Measurements from ENCODE around the gene SEMA4D. TPM values are rescaled to one million over a fixed set of nuclear protein-coding genes. Genes with fewer than 3 reads are reported as not detected.
A peak's percentile ranks its signal among the peaks of the same experiment; 100 is the strongest.

Gene SEMA4D
- total and polyA plus RNA-seq, 10 donors: 23.0 to 193 (median 157) TPM

- DNase-seq: peak; percentile 74
- Histone ChIP-seq H3K4me1 (peaks cover 13 to 99% (median 41%) of the 10 kb centered on the region in 6 donors), H3K36me3 (peaks cover 3 to 77% (median 63%) of the 10 kb centered on the region in 6 donors), H3K4me3 (no peak overlapping the region), H3K27ac (peak overlapping the region in 4 of 8 donors; percentile 58 to 87 (median 80)), H3K27me3 (replicated peaks in 1 of 7) (no peaks in the 10 kb centered on the region), H3K9me3 (no peaks in the 10 kb centered on the region)
- intact Hi-C loops (cut with DNase I; ENCODE audit: low total_unique reads): no loop called here
- TF ChIP-seq POLR2A (IDR thresholded peaks at IDR 0.05) (no peak), POLR2AphosphoS5 (IDR thresholded peaks at IDR 0.05) (peak in 2 of 3 donors; percentile 3 to 62), CTCF (IDR thresholded peaks at IDR 0.05 in 8 of 11, conservative IDR thresholded peaks at IDR 0.05 in 3 of 11) (no peak)
- WGBS, 5 donors: 90 to 98% (median 96%) methylated on average over 14 to 21 of the region's 21 CpGs
Observed at GRCh38 chr9:89378541-89378940, 119.4 kb downstream of the SEMA4D start.

DNA sequence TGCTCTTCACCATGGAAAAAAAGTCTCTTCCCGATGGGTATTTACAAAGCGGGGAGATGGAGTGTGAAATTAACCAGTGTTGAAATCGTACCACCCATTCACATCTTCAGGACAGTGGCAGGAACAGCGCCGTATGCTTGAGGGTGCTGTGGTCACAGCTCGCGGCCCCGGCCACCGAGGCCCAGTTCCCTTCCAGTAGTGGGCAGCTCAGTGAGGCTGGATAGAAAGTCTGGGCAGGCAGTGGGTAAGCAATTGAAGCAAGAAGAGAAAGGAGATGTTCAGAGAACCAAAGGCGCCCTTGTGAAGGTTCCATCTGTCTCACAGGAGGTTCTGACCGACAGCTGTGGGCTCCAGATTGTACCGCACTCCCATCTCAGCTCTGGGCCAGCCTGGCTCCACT is 120.5 kb downstream of the SEMA4D start:
- DNase-seq: peak; percentile 64
- intact Hi-C loops (cut with DNase I; ENCODE audit: low total_unique reads): no loop called here
- Histone ChIP-seq H3K27me3 (replicated peaks in 1 of 7) (no peaks in the 10 kb centered on the region), H3K36me3 (peaks cover 2 to 65% (median 53%) of the 10 kb centered on the region in 6 donors), H3K9me3 (no peaks in the 10 kb centered on the region), H3K27ac (peak overlapping the region in 2 of 8 donors; percentile 4 to 86), H3K4me1 (peaks cover 13 to 97% (median 40%) of the 10 kb centered on the region in 6 donors), H3K4me3 (no peak overlapping the region)
- no peak for TF ChIP-seq CTCF (IDR thresholded peaks at IDR 0.05 in 8 of 11, conservative IDR thresholded peaks at IDR 0.05 in 3 of 11)
- WGBS, 5 donors: 73 to 91% (median 82%) methylated on average over 12 of the region's 12 CpGs

DNA sequence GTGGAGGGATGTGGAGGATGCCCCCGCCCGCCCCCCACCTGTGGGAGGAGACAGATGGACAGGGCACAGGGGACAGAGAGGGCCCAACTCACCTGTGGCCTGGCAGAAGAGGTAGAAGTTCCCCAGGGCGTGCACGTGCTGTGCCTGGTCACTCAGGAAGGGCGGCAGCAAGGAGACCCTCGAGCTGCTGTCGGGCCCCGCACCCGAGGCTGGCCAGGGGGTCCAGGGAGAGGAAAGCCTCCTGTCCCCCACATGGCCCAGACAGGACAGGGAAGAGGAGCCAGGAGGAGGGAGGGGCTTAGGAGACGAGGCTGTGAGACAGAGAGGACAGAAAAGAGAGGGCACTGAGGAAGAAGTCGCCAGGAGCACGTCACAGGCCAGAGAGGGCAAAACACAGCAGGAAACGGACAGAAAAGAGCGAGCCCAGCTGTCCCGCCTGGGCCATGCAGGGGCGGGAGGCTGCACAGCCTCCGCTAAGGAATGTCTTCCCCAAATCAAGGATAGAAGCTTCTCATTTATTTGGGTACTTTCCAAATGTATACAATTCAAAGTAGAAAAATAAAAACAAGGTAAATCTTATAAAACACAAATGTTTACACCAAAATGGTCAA is 121.1 kb downstream of the SEMA4D start:
- H3K4me1 ChIP-seq: peaks cover 13 to 91% (median 37%) of the 10 kb centered on the region in 6 donors

More for the DNA sequence above, 121.1 kb downstream of the SEMA4D start:
- no peak for DNase-seq
- intact Hi-C loops (cut with DNase I; ENCODE audit: low total_unique reads): no loop called here
- 82 to 88% (median 86%) methylated on average over 17 of the region's 17 CpGs for WGBS, 5 donors
- H3K27ac ChIP-seq: peak overlapping the region in 4 of 8 donors; percentile 7 to 86 (median 69)
- H3K4me3 ChIP-seq: no peak overlapping the region
- no peaks in the 10 kb centered on the region for H3K9me3 ChIP-seq
- H3K27me3 ChIP-seq (replicated peaks in 1 of 7): no peaks in the 10 kb centered on the region
- TF ChIP-seq POLR2AphosphoS5 (IDR thresholded peaks at IDR 0.05) (peak in 1 of 3 donors; percentile 49), CTCF (IDR thresholded peaks at IDR 0.05 in 8 of 11, conservative IDR thresholded peaks at IDR 0.05 in 3 of 11) (no peak)
- H3K36me3 ChIP-seq: peaks cover 0 to 60% (median 47%) of the 10 kb centered on the region in 6 donors

Measured in spleen (tissue), 11 donors.